ENCODE measurements around the gene SKP2. TPM values are rescaled to one million over a fixed set of nuclear protein-coding genes. Genes with fewer than 3 reads are reported as not detected.

Gene SKP2
- polyA plus RNA-seq, 2 of the 4 experiments (the other 2 are of a cell fraction), result 11.4 to 13.7 TPM

DNA sequence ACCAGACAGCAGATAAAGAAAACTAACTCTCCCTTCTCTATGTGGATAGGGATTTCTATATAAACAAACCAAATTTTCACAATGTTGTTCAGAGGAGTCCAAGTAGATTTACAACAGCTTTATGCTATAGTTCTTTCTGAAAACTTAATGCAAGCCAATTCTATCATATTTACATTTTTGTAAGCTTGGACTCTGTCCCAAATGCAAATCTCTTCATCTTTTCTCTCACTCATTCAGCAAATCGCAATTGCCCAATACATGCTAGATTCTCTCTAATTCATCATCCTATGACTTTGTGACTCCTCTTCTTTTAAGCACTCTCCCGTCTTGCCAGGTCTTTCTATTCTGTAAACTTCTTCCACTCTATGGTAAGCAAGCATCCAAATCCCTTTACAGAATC is 46.1 kb upstream of the SKP2 start:
- ATAC-seq, result no peak
- Histone ChIP-seq H3K4me3 (no peak overlapping the region), H3K4me1 (peaks cover 4% of the 10 kb centered on the region; the same call in 2 of the 3 replicates), H3K27ac (no peak overlapping the region), H3K9me3 (no peaks in the 10 kb centered on the region), H3K4me2 (no peak overlapping the region)
- 85% methylated on average over 2 of the region's 2 CpGs for WGBS (ENCODE audit: missing lambda C conversion rate)
- TF ChIP-seq, protein P1, sequence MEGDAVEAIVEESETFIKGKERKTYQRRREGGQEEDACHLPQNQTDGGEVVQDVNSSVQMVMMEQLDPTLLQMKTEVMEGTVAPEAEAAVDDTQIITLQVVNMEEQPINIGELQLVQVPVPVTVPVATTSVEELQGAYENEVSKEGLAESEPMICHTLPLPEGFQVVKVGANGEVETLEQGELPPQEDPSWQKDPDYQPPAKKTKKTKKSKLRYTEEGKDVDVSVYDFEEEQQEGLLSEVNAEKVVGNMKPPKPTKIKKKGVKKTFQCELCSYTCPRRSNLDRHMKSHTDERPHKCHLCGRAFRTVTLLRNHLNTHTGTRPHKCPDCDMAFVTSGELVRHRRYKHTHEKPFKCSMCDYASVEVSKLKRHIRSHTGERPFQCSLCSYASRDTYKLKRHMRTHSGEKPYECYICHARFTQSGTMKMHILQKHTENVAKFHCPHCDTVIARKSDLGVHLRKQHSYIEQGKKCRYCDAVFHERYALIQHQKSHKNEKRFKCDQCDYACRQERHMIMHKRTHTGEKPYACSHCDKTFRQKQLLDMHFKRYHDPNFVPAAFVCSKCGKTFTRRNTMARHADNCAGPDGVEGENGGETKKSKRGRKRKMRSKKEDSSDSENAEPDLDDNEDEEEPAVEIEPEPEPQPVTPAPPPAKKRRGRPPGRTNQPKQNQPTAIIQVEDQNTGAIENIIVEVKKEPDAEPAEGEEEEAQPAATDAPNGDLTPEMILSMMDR (IDR thresholded peaks at IDR 0.05), result no peak
- TF ChIP-seq FOSB (CRISPR knock-in tag; IDR thresholded peaks at IDR 0.05) (no peak), CBX2 (IDR thresholded peaks at IDR 0.05; ENCODE audit: borderline replicate concordance, low read depth) (no peak), ZFP36 (IDR thresholded peaks at IDR 0.05; ENCODE audit: borderline replicate concordance, partially characterized antibody) (no peak), HOXB5 (CRISPR knock-in tag; IDR thresholded peaks at IDR 0.05) (no peak), MYC (IDR thresholded peaks at IDR 0.05; ENCODE audit: borderline replicate concordance, low read length) (no peak), JUNB (IDR thresholded peaks at IDR 0.05) (no peak), HDAC2 (IDR thresholded peaks at IDR 0.05) (no peak), ZSCAN20 (CRISPR knock-in tag; IDR thresholded peaks at IDR 0.05) (no peak), RCOR1 (IDR thresholded peaks at IDR 0.05; ENCODE audit: low read depth, low read length) (no peak), NFE2L2 (conservative IDR thresholded peaks at IDR 0.05; ENCODE audit: low read length) (no peak), RFX5 (IDR thresholded peaks at IDR 0.05) (no peak), RARB (CRISPR knock-in tag; IDR thresholded peaks at IDR 0.05) (no peak)
- TF ChIP-seq, protein P2, sequence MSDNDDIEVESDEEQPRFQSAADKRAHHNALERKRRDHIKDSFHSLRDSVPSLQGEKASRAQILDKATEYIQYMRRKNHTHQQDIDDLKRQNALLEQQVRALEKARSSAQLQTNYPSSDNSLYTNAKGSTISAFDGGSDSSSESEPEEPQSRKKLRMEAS (IDR thresholded peaks at IDR 0.05), result no peak
- TF ChIP-seq, protein P3, sequence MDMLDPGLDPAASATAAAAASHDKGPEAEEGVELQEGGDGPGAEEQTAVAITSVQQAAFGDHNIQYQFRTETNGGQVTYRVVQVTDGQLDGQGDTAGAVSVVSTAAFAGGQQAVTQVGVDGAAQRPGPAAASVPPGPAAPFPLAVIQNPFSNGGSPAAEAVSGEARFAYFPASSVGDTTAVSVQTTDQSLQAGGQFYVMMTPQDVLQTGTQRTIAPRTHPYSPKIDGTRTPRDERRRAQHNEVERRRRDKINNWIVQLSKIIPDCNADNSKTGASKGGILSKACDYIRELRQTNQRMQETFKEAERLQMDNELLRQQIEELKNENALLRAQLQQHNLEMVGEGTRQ (IDR thresholded peaks at IDR 0.05), result no peak
- POLR2A ChIA-PET, result no interaction called here
- DNase-seq (ENCODE audit: low read depth in 1 of 2, low spot score in 1 of 2), result no peak
- FAIRE-seq, result no peak
- CTCF ChIA-PET, result no interaction called here

DNA sequence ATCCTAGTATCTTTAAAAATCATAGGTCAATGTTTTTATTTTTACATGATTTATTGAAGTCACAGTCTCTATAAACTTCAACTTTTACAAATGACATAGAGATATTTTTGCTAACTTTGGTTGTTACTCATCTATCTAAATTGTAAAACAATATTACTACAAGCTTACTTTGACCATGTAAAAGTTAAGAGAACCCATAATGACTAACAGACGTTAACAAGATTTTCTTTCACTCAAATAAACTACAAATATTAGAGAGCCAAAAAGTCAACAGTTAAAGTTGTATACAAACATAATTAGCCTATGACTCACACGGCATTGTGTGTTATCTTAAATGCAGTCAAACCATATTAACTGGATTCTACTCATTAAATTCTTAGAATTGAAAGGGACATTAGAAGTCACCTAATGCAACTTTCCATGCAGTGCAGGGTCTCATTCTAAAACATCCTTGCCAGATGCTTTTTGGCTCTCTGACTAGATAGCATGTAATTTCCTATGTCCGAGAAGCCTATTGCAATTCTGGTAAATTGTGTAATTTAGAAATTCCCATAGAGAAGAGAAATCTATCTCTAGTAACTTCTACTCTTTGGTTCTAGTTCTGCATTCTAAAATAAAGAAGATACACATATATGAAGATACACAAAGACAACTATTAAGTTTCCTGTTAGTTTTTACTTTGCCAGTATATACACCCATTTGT is 43.0 kb upstream of the SKP2 start:
- H3K27ac ChIP-seq, result no peak overlapping the region
- H3K4me1 ChIP-seq, result peaks cover 4% of the 10 kb centered on the region; the same call in 2 of the 3 replicates
- H3K9me3 ChIP-seq, result no peaks in the 10 kb centered on the region
- H3K4me3 ChIP-seq, result no peak overlapping the region
- DNase-seq (ENCODE audit: low read depth in 1 of 2, low spot score in 1 of 2) (no peak), ATAC-seq (no peak), FAIRE-seq (no peak)
- no peak overlapping the region for H3K4me2 ChIP-seq
- TF ChIP-seq FOSL2 (IDR thresholded peaks at IDR 0.05) (no peak), FOSL2 (CRISPR knock-in tag; IDR thresholded peaks at IDR 0.05) (peak; percentile 4; the same call in 1 of the 2 replicates), TFCP2L1 (CRISPR knock-in tag; IDR thresholded peaks at IDR 0.05) (no peak)
- POLR2A ChIA-PET, result no interaction called here
- CTCF ChIA-PET, result no interaction called here
- 36% methylated on average over 3 of the region's 3 CpGs for WGBS (ENCODE audit: missing lambda C conversion rate)

DNA sequence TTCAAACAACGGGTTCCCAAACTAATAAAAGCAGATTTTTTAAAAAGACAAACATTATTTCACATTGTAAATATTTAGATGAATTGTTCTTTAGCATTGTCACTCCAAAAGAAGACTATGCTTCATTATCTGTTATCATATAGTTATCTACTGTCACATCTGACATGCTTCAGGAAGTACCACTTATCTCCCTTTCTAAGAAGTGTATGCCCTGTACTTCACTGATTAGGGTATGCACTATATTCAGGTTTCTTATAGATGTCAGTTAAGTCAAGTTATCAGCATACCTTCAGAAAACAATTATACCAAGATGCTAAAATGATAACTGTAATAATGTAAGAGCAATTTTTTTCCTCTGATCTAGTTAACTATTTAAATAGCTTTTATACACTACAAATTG is 40.7 kb upstream of the SKP2 start:
- H3K9me3 ChIP-seq, result no peaks in the 10 kb centered on the region
- no peak for DNase-seq (ENCODE audit: low read depth in 1 of 2, low spot score in 1 of 2)
- ATAC-seq, result no peak
- 63% methylated on average over 1 of the region's 1 CpG for WGBS (ENCODE audit: missing lambda C conversion rate)
- ChIA-PET CTCF (no interaction called here), POLR2A (no interaction called here)
- H3K27ac ChIP-seq, result no peak overlapping the region
- no peak overlapping the region for H3K4me3 ChIP-seq
- H3K4me1 ChIP-seq, result peaks cover 4% of the 10 kb centered on the region; the same call in 2 of the 3 replicates
- FAIRE-seq, result no peak
- no peak overlapping the region for H3K4me2 ChIP-seq
- TF ChIP-seq, protein P4, sequence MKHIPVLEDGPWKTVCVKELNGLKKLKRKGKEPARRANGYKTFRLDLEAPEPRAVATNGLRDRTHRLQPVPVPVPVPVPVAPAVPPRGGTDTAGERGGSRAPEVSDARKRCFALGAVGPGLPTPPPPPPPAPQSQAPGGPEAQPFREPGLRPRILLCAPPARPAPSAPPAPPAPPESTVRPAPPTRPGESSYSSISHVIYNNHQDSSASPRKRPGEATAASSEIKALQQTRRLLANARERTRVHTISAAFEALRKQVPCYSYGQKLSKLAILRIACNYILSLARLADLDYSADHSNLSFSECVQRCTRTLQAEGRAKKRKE (CRISPR knock-in tag; IDR thresholded peaks at IDR 0.05; ENCODE audit: low read depth), result no peak
- TF ChIP-seq, protein P5, sequence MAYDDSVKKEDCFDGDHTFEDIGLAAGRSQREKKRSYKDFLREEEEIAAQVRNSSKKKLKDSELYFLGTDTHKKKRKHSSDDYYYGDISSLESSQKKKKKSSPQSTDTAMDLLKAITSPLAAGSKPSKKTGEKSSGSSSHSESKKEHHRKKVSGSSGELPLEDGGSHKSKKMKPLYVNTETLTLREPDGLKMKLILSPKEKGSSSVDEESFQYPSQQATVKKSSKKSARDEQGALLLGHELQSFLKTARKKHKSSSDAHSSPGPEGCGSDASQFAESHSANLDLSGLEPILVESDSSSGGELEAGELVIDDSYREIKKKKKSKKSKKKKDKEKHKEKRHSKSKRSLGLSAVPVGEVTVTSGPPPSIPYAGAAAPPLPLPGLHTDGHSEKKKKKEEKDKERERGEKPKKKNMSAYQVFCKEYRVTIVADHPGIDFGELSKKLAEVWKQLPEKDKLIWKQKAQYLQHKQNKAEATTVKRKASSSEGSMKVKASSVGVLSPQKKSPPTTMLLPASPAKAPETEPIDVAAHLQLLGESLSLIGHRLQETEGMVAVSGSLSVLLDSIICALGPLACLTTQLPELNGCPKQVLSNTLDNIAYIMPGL (CRISPR knock-in tag; IDR thresholded peaks at IDR 0.05; ENCODE audit: borderline replicate concordance), result no peak
- no peak for TF ChIP-seq FOXS1 (CRISPR knock-in tag; IDR thresholded peaks at IDR 0.05)
- TF ChIP-seq KDM5A (IDR thresholded peaks at IDR 0.05), result no peak
- no peak for TF ChIP-seq MAZ (IDR thresholded peaks at IDR 0.05; ENCODE audit: borderline replicate concordance, low read depth, low read length)
- TF ChIP-seq TFCP2L1 (CRISPR knock-in tag; IDR thresholded peaks at IDR 0.05), result no peak
- TF ChIP-seq BHLHE40 (IDR thresholded peaks at IDR 0.05; ENCODE audit: low read depth, low read length), result no peak
- TF ChIP-seq EHMT2 (IDR thresholded peaks at IDR 0.05; ENCODE audit: low read depth), result no peak
- TF ChIP-seq NPAS2 (CRISPR knock-in tag; IDR thresholded peaks at IDR 0.05; ENCODE audit: borderline replicate concordance), result no peak
- TF ChIP-seq KDM1A (IDR thresholded peaks at IDR 0.05; ENCODE audit: low read depth), result no peak
- no peak for TF ChIP-seq CHD2 (IDR thresholded peaks at IDR 0.05; ENCODE audit: low read length, partially characterized antibody)
- TF ChIP-seq, protein P3 (IDR thresholded peaks at IDR 0.05), result no peak
- no peak for TF ChIP-seq GATA3 (IDR thresholded peaks at IDR 0.05; ENCODE audit: borderline replicate concordance)
- TF ChIP-seq ZC3H11A (IDR thresholded peaks at IDR 0.05), result no peak

Measured in A549 (cell line).